ENCODE data around the gene ITPKC. TPM values are rescaled to one million over a fixed set of nuclear protein-coding genes. Genes with fewer than 3 reads are reported as not detected.

ITPKC gene
- total RNA-seq, 1 experiment from 2014 or later: 11.4 TPM

DNA sequence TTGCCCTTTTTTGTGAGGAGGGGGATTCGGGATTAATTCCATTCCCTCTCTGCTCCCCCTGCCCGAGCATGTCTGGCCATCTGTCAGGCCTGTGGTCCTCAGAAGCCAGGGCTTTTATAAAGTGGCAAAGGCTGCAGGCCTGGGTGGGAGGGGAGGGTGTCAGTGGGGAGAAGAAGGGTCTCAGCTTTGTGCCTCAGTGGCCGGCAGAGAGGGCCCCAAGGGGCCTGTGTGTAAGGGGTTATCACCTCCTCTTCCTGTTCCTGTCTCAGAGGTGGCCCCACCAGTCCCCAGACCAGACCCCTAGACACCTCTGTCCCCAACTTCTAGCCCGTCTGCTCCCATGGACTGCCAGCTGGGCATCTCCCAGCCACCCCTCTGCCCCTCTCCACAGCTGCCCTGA lies 23.0 kb upstream of the ITPKC start:
- Histone ChIP-seq H3K9me3 (ENCODE audit: control insufficient read depth in 1 of 2, insufficient read depth in 1 of 2, low read depth in 1 of 2, low read length in 2 of 2) (no peaks in the 10 kb centered on the region), H3K27me3 (ENCODE audit: insufficient read depth, low read length) (no peaks in the 10 kb centered on the region), H3K9ac (ENCODE audit: low read length) (no peak overlapping the region), H3K79me2 (ENCODE audit: insufficient read depth, low read length) (peaks cover 14% of the 10 kb centered on the region), H3K36me3 (ENCODE audit: control insufficient read depth in 1 of 2, insufficient read depth in 2 of 2, low read length in 2 of 2) (peaks cover 0 to 7% of the 10 kb centered on the region in 2 experiments; a peak in 2 of 4 replicates), H3K4me3 (replicated peaks in 1 of 2; ENCODE audit: low read depth in 1 of 2, low read length in 2 of 2) (no peak overlapping the region), H3K4me1 (ENCODE audit: control insufficient read depth in 1 of 2, insufficient read depth in 2 of 2, low read length in 2 of 2) (peaks cover 12 to 26% of the 10 kb centered on the region in 2 experiments; a peak in 3 of 4 replicates), H4K20me1 (ENCODE audit: insufficient read depth) (no peaks in the 10 kb centered on the region), H3K27ac (ENCODE audit: low read depth, low read length) (no peak overlapping the region), H3K9me2 (ENCODE audit: insufficient read depth) (no peaks in the 10 kb centered on the region), H3K4me2 (ENCODE audit: low read length) (no peak overlapping the region), H2AFZ (ENCODE audit: low read depth, low read length, poor library complexity, severe bottlenecking) (no peak overlapping the region)
- DNase-seq (ENCODE audit: low read depth, low spot score) (no peak), ATAC-seq (no peak)
- CTCF ChIA-PET: no interaction called here
- BruUV-seq (replicated peaks): no TSS peak
- intact Hi-C loops (cut with micrococcal nuclease): no loop called here
- no peak for TF ChIP-seq SRF (IDR thresholded peaks at IDR 0.05; ENCODE audit: low read depth)
- TF ChIP-seq POLR2A (IDR thresholded peaks at IDR 0.05; ENCODE audit: borderline replicate concordance, extremely low read depth, insufficient read depth, insufficient read length): no peak
- TF ChIP-seq SIN3A (IDR thresholded peaks at IDR 0.05; ENCODE audit: low read depth): no peak
- TF ChIP-seq, protein P1, sequence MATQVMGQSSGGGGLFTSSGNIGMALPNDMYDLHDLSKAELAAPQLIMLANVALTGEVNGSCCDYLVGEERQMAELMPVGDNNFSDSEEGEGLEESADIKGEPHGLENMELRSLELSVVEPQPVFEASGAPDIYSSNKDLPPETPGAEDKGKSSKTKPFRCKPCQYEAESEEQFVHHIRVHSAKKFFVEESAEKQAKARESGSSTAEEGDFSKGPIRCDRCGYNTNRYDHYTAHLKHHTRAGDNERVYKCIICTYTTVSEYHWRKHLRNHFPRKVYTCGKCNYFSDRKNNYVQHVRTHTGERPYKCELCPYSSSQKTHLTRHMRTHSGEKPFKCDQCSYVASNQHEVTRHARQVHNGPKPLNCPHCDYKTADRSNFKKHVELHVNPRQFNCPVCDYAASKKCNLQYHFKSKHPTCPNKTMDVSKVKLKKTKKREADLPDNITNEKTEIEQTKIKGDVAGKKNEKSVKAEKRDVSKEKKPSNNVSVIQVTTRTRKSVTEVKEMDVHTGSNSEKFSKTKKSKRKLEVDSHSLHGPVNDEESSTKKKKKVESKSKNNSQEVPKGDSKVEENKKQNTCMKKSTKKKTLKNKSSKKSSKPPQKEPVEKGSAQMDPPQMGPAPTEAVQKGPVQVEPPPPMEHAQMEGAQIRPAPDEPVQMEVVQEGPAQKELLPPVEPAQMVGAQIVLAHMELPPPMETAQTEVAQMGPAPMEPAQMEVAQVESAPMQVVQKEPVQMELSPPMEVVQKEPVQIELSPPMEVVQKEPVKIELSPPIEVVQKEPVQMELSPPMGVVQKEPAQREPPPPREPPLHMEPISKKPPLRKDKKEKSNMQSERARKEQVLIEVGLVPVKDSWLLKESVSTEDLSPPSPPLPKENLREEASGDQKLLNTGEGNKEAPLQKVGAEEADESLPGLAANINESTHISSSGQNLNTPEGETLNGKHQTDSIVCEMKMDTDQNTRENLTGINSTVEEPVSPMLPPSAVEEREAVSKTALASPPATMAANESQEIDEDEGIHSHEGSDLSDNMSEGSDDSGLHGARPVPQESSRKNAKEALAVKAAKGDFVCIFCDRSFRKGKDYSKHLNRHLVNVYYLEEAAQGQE (IDR thresholded peaks at IDR 0.05; ENCODE audit: low read depth): no peak
- no peak for TF ChIP-seq EZH2phosphoT487 (IDR thresholded peaks at IDR 0.05; ENCODE audit: borderline replicate concordance)
- TF ChIP-seq, protein P2, sequence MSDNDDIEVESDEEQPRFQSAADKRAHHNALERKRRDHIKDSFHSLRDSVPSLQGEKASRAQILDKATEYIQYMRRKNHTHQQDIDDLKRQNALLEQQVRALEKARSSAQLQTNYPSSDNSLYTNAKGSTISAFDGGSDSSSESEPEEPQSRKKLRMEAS (IDR thresholded peaks at IDR 0.05): no peak
- TF ChIP-seq, protein P3, sequence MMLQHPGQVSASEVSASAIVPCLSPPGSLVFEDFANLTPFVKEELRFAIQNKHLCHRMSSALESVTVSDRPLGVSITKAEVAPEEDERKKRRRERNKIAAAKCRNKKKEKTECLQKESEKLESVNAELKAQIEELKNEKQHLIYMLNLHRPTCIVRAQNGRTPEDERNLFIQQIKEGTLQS (IDR thresholded peaks at IDR 0.05): no peak
- no peak for TF ChIP-seq RAD21 (IDR thresholded peaks at IDR 0.05; ENCODE audit: low read depth)
- no peak for TF ChIP-seq YY1 (IDR thresholded peaks at IDR 0.05; ENCODE audit: extremely low read depth, insufficient replicate concordance, low read depth, low read length)
- TF ChIP-seq TCF7L2 (IDR thresholded peaks at IDR 0.05; ENCODE audit: borderline replicate concordance, extremely low read depth, insufficient read depth, insufficient read length): no peak
- TF ChIP-seq POLR2AphosphoS5 (IDR thresholded peaks at IDR 0.05; ENCODE audit: low read depth, low read length): no peak
- TF ChIP-seq FOSL1 (IDR thresholded peaks at IDR 0.05; ENCODE audit: low read depth): no peak
- TF ChIP-seq ZFX (IDR thresholded peaks at IDR 0.05): no peak
- TF ChIP-seq CEBPB (IDR thresholded peaks at IDR 0.05; ENCODE audit: low read depth): no peak
- TF ChIP-seq EZH2 (IDR thresholded peaks at IDR 0.05): no peak
- TF ChIP-seq ELF1 (IDR thresholded peaks at IDR 0.05; ENCODE audit: borderline replicate concordance, low read depth): no peak
- TF ChIP-seq, protein P4, sequence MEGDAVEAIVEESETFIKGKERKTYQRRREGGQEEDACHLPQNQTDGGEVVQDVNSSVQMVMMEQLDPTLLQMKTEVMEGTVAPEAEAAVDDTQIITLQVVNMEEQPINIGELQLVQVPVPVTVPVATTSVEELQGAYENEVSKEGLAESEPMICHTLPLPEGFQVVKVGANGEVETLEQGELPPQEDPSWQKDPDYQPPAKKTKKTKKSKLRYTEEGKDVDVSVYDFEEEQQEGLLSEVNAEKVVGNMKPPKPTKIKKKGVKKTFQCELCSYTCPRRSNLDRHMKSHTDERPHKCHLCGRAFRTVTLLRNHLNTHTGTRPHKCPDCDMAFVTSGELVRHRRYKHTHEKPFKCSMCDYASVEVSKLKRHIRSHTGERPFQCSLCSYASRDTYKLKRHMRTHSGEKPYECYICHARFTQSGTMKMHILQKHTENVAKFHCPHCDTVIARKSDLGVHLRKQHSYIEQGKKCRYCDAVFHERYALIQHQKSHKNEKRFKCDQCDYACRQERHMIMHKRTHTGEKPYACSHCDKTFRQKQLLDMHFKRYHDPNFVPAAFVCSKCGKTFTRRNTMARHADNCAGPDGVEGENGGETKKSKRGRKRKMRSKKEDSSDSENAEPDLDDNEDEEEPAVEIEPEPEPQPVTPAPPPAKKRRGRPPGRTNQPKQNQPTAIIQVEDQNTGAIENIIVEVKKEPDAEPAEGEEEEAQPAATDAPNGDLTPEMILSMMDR (IDR thresholded peaks at IDR 0.05 in 2 of 3, conservative IDR thresholded peaks at IDR 0.05 in 1 of 3; ENCODE audit: borderline replicate concordance in 1 of 3, insufficient read depth in 1 of 3, low read depth in 2 of 3, low read length in 2 of 3): no peak
- TF ChIP-seq CBX3 (IDR thresholded peaks at IDR 0.05; ENCODE audit: low read depth): no peak
- TF ChIP-seq JUND (IDR thresholded peaks at IDR 0.05): no peak
- RAD21 ChIA-PET (ENCODE audit: low non-redundant PET in 1 of 2, low total read pairs in 2 of 2, uncharacterized antibody in 2 of 2, unreplicated experiment in 2 of 2): no interaction called here
- POLR2A ChIA-PET: no interaction called here
